OCI-M2 (cell line): ENCODE data around the gene GOLGA3.
"Not testable (repeated sequence)": the region's sequence is repeated elsewhere in the genome, so short reads cannot be mapped to it uniquely, and the experiment has no call there.

Experiments used
- DNase-seq: peaks from one replicate; lab custom pipeline; 2025; ENCODE audit not compliant: unreplicated experiment; lab: John Stamatoyannopoulos, UW

Gene GOLGA3

DNA sequence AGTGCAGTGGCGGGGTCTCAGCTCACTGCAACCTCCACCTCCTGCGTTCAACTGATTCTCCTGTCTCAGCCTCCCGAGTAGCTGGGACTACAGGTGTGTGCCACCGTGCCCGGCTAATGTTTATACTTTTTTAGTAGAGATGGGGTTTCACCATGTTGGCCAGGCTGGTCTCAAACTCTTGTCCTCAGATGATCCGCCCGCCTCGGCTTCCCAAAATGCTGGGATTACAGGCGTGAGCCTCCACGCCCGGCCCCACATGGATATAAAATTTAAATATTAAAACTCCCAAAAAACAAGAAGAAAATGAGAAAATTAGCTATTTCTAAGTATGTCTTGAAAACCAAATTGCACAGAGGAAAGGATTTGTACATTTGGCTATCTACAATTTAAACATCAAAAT, 16.0 kb upstream of the GOLGA3 start:
- not testable (repeated sequence) for DNase-seq

DNA sequence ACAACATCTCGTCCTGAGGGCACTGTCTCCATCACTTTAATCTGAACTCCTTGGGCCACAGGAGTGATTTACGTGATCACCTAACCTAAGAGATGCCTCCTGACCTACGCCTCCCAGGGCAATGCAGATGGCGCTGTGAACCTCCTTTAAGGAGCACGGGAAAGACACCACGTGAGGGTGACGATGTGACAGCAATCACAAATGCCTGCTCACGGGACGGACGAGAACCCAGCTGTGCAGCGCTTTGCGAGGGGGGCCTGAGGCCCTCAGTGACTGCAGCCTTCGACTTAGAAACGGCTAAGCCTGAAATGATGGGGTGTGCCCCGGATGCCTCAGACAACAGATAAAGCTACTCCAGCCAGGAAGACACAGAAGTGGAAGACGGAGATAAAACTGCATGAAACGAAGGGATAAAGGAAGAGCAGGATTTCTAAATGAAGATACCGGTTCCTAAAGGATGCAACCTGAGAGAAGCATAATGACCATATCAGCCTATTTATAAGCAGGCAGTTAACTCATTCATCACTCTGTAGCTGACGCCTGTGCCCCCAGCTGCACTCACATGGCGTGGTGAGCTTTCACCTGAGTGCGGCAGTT, 13.9 kb upstream of the GOLGA3 start:
- DNase-seq: no peak

DNA sequence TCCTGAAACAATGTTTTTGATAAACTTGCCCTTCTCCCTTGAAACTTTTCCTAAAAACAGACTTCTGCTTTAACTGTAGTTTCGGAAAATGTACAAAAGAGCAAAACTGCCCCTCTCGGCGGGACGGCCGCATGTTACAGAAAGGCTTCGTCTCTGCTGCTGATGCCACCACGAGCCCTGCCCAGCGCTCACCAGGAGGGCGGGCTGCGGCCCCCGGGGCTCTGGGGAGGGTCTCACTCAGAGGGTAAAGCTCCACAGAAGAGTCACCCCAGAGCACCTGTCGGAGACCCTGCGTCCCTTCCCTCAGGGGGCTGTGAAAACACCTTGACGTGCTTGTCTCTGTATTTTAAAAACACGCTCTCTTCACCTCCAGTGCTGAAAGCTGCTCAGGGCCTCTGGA, 12.5 kb upstream of the GOLGA3 start:
- no peak for DNase-seq

GRCh38 chr12:132840536-132840935, 11.9 kb upstream of the GOLGA3 start:
- DNase-seq: no peak

- no peak for DNase-seq
These were observed 11.0 kb upstream of the GOLGA3 start for GRCh38 chr12:132839558-132840235.

- DNase-seq: no peak
These were observed 9.9 kb upstream of the GOLGA3 start for GRCh38 chr12:132838410-132839080.

DNA sequence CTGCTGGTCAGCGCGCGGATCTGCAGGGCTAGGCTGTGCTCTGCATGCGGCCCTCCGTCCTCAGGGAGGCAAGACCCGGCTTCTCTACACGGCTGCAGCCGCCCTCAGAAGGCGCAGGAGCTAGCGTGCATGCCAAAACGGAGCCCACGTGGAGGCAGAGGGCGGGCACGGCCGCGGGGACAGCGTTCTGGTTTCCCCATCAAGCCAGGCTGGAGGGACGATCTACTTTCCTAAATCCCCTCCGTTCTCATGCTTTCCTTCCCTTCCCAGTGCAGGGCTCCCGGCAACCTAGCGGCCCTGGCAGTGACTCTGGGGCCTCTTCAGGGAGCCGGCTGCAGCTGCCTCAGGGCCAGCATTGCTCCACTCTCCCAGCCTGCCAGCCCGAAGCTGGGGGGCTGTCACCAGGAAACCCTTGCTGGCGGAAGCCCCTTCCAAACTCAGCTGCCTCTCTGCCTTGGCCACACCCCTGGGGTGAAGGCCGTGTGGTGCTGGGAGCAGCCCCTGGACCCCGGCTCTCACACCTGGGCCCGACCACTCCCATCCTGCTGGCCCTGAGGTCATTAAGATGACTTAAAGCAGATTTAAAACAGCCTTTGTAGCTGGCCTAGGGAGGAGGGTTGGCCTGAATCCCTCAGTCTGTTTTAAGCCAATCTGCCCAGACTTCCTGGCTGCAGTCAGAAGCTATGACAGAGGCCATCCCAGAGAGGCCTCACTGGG, 9.2 kb upstream of the GOLGA3 start:
- DNase-seq: no peak

DNA sequence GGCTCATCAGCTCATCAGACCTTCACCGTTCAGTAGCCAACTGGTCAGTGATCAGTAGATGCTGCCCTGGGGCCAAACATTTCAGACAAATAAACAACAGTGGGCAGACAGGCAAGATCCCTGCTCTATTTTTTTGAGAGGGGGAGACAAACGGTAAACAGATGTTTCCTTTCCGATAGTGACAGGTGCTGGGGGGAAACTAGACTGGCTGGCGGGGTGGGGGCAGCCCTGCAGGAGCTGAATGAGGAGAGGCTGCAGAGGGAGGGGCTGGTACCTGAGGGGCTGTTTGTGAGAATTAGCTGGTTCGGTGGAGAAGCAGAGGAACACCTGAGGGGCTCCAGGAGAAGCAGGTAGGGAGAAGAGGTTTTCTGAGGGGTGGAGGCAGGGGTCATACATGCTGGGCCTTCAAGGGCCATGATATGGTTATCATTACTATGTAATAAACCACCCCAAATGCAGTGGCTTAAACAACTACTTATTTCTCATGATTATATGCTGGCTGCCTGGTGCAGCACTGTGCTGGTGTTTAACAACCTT, 8.2 kb upstream of the GOLGA3 start:
- DNase-seq: no peak

DNA sequence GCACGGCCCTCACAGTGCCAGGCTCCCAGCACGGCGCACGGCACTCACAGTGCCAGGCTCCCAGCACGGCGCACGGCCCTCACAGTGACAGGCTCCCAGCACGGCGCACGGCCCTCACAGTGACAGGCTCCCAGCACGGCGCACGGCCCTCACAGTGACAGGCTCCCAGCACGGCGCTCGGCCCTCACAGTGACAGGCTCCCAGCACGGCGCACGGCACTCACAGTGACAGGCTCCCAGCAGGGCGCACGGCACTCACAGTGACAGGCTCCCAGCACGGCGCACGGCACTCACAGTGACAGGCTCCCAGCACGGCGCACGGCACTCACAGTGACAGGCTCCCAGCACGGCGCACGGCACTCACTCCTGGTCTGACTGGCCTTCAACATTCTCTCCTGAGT, 7.6 kb upstream of the GOLGA3 start:
- not testable (repeated sequence) for DNase-seq

DNA sequence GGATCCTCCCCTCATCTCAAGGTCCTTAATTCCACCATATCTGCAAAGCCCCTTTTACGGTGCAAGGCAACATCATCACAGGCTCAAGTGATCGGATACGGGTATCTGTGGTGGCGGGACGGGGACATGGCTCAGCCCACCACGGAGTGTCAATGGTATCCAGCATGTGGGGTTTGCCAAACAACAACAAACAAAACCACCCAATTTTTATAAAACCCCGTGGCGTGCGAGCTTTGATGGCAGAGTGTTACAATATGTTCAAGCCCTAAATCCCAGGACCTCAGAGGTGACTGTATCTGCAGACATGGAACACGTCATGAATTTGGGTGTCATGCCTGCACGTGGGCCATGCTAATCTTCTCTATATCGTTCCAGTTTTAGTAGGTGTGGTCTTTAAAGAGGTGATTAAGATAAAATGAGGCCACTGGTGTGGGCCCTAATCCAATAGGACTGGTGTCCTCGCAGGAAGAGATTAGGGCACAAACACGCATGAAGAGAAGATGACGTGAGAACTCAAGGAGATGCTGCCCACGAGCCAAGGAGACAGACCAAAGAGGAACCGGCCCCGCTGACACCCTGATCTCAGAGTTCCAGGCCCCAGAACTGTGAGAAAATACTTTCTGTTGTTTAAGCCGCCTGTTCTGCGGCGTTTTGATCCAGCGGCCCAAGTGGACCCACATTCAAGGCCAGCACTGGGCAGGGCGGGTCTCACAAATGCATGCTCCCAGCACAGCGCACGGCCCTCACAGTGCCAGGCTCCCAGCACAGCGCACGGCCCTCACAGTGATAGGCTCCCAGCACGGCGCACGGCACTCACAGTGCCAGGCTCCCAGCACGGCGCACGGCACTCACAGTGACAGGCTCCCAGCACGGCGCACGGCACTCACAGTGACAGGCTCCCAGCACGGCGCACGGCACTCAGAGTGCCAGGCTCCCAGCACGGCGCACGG, 6.7 kb upstream of the GOLGA3 start:
- DNase-seq: no peak

- no peak for DNase-seq
These were observed 5.6 kb upstream of the GOLGA3 start for GRCh38 chr12:132834181-132834711.

- no peak for DNase-seq
These were observed 4.7 kb upstream of the GOLGA3 start for GRCh38 chr12:132833341-132833740.

GRCh38 chr12:132831771-132832170, 3.1 kb upstream of the GOLGA3 start:
- DNase-seq: no peak

DNA sequence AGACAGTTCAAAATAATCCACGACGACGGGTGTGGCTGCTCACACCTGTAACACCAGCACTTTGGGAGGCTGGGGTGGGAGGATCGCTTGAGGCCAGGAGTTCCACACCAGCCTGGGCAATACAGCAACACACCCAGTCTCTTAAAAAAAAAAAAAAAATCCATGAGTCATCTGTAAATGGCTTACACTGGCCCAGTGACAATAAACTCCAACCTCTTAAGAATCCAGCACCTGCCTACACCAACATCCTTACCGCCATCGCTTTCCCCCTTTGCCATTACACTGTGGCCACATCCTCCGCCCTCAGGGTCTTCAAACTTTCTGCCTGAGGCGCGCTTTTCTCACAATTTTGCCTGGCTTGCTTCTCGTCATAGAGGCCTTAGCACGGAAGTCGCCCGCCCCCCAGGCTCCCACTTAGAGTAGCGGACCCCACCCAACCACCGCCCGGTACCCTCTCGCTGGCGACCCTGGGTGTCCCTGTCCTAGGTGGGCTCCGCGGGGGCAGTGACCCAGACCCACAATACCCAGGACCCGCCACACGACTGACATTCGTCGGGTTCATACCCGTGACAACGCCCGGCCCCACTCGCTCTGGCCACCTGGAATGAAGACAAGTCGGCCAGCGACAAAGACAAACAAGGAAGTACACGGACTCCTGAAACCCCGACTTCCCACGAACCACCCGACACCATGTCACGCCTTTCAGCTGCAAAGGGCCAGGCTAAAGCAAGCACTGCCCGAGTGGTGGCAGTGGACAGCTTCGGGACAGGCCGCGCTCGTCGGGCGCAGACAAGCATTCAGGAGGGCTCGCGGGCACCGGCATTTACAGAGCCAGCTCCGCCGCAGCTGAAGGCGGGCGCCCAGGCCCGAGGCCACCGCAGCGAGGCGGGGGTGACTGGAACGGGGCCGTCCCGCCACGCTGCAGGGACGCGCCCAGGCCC, 636 bp downstream of the GOLGA3 start:
- no peak for DNase-seq

DNA sequence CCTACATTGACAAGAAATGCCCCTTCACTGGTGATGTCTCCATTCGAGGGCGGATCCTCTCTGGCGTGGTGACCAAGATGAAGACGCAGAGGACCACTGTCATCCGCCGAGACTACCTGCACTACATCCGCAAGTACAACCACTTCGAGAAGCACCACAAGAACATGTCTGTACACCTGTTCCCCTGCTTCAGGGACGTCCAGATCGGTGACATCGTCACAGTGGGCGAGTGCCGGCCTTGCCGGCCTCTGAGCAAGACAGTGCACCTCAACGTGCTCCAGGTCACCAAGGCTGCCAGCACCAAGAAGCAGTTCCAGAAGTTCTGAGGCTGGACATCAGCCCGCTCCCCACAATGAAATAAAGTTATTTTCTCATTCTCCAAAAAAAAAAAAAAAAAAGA, 2.8 kb downstream of the GOLGA3 start:
- no peak for DNase-seq

DNA sequence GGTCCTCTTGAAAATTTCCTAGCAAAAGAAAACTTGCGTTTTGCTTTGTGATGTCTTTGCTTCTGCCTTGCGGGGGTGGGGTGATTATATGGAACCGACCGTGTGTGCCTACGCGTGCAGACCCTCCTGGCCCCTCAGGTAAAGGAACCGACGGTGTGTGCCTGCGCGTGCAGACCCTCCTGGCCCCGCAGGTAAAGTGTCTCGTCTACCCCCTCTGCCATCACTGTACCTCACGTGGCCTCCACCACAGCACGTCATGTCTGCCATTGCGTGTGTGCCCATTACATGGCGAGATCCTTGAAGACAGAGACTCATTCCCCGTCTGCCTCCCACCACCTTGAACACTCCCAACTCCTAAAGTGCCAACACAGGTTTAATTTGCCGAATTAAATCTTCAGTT, 3.6 kb downstream of the GOLGA3 start:
- DNase-seq: no peak

DNA sequence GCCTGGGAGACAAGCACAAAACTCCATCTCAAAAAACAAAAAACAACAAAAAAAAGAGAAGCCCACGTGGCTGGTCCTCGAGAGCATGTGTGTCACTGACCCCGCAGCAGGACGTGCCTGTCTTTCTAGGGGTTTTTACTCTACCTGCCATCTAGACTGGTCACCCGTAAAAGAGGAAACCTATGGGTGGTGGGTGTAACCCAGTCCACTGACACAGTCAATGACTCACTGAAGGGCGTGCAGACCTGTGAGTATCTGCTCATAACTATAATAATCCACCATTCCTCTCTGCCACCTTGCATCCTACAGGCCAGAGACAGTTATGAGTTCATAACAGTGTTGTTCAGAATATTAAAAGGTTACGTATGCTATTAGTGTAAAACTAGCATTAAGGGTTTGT, 4.6 kb downstream of the GOLGA3 start:
- no peak for DNase-seq

DNA sequence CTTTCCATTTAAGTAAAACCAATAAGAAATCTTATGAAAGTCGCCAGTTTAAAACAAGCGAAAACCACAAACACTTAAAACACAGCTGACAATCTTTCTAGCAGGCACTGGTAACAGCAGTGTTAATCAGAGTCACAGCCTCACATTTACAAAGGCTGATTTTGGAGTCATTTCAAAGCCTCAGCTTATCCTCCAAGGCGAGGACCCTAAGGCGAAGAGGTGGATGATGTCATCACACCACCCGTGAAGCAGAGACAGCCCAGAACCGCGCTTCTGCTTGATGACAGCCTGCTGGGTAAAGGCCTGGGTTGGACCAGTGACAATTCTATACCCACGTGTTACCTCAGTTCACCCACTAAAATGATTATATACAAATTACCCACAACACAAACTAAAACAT, 10.1 kb downstream of the GOLGA3 start:
- no peak for DNase-seq

DNA sequence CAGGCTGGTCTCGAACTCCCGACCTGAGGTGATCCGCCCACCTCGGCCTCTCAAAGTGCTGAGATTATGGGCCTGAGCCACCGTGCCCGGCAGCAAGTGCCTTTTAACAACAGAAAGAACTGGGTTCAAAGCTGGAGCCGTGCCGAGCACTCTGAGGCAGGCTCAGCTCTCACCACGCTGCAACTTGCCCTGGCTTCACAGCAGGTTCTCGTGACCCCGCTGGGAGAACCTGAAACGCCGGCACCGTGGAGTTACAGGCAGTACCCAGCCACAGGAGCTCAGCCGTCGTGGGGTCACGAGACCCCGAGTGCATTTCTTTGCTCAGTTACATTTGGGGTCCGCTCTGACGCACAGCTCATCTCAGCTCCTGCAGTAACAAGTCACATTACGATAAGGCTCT, 14.4 kb downstream of the GOLGA3 start:
- DNase-seq: no peak
